ENCODE measurements around the gene SLC31A1.

- TF ChIP-seq POLR2A (IDR thresholded peaks at IDR 0.05; ENCODE audit: low read depth, low read length): no peak
- TF ChIP-seq POLR2AphosphoS5 (IDR thresholded peaks at IDR 0.05; ENCODE audit: low read depth, low read length): no peak
Measured at GRCh38 chr9:113241161-113241560, 19.8 kb downstream of the SLC31A1 start.

All from GM12892 (cell line).